ENCODE results near the gene CFAP46.

Gene CFAP46

GRCh38 chr10:132812520-132812919 is 129.8 kb downstream of the CFAP46 start:
- Histone ChIP-seq H3K27me3 (ENCODE audit: low read length) (no peaks in the 10 kb centered on the region), H3K4me3 (ENCODE audit: insufficient read depth, low read length, poor library complexity, severe bottlenecking) (no peak overlapping the region), H2AFZ (ENCODE audit: low read depth, low read length, severe bottlenecking) (no peak overlapping the region), H3K79me2 (ENCODE audit: insufficient read depth, low read length) (no peaks in the 10 kb centered on the region), H3K4me2 (ENCODE audit: low read depth, low read length, poor library complexity, severe bottlenecking) (no peak overlapping the region), H4K20me1 (ENCODE audit: low read depth, low read length) (no peaks in the 10 kb centered on the region), H3K9me3 (ENCODE audit: insufficient read depth, low read length) (no peaks in the 10 kb centered on the region), H3K36me3 (ENCODE audit: low read length) (no peaks in the 10 kb centered on the region), H3K9ac (ENCODE audit: low read length) (no peak overlapping the region), H3K9me2 (replicated peaks; ENCODE audit: insufficient read depth, low read length) (no peaks in the 10 kb centered on the region), H3F3A (ENCODE audit: insufficient read depth) (no peaks in the 10 kb centered on the region), H3K27ac (ENCODE audit: low read depth, low read length) (no peak overlapping the region)
- no peak for TF ChIP-seq EZH2phosphoT487 (conservative IDR thresholded peaks at IDR 0.05; ENCODE audit: low read length)
- TF ChIP-seq, protein P1, sequence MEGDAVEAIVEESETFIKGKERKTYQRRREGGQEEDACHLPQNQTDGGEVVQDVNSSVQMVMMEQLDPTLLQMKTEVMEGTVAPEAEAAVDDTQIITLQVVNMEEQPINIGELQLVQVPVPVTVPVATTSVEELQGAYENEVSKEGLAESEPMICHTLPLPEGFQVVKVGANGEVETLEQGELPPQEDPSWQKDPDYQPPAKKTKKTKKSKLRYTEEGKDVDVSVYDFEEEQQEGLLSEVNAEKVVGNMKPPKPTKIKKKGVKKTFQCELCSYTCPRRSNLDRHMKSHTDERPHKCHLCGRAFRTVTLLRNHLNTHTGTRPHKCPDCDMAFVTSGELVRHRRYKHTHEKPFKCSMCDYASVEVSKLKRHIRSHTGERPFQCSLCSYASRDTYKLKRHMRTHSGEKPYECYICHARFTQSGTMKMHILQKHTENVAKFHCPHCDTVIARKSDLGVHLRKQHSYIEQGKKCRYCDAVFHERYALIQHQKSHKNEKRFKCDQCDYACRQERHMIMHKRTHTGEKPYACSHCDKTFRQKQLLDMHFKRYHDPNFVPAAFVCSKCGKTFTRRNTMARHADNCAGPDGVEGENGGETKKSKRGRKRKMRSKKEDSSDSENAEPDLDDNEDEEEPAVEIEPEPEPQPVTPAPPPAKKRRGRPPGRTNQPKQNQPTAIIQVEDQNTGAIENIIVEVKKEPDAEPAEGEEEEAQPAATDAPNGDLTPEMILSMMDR (IDR thresholded peaks at IDR 0.05; ENCODE audit: insufficient read depth, low read length, poor library complexity, severe bottlenecking): no peak

DNA sequence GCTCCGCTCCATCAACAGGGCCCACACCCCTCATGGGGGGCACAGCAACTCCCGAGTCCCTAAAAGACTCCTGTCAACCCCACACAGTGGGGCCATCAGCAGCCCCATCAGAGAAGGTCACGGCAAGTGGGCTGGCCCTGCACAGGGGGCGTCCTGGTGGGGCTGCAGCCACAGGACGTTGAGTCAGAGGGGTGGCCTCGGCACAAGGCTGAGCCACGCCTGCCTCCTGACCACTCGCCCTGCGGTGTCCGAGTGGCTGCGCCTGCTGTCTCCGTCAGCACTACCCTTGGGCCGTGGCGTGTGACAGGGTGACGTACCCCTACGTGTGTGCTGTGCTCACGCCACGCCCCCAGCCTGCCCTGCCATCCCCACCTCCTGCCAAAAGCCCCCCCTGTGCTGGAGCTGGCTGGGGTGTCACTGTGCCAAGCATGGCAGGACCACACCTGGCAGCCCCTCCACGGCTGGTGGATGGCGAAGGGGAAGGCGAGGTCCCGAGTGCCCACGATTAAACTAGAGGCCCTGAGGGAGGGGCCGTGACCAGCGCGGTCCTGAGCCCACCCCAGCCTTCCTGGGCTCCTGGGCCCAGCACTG is 130.4 kb downstream of the CFAP46 start:
- no peaks in the 10 kb centered on the region for H3K9me3 ChIP-seq (ENCODE audit: insufficient read depth, low read length)
- no peak overlapping the region for H2AFZ ChIP-seq (ENCODE audit: low read depth, low read length, severe bottlenecking)
- TF ChIP-seq EZH2phosphoT487 (conservative IDR thresholded peaks at IDR 0.05; ENCODE audit: low read length): no peak
- TF ChIP-seq, protein P1 (IDR thresholded peaks at IDR 0.05; ENCODE audit: insufficient read depth, low read length, poor library complexity, severe bottlenecking): no peak
- no peak overlapping the region for H3K9ac ChIP-seq (ENCODE audit: low read length)
- H3K27ac ChIP-seq (ENCODE audit: low read depth, low read length): no peak overlapping the region
- H3K79me2 ChIP-seq (ENCODE audit: insufficient read depth, low read length): no peaks in the 10 kb centered on the region
- H3K4me3 ChIP-seq (ENCODE audit: insufficient read depth, low read length, poor library complexity, severe bottlenecking): no peak overlapping the region
- no peaks in the 10 kb centered on the region for H3K27me3 ChIP-seq (ENCODE audit: low read length)
- no peak overlapping the region for H3K4me2 ChIP-seq (ENCODE audit: low read depth, low read length, poor library complexity, severe bottlenecking)
- no peaks in the 10 kb centered on the region for H3F3A ChIP-seq (ENCODE audit: insufficient read depth)
- no peaks in the 10 kb centered on the region for H4K20me1 ChIP-seq (ENCODE audit: low read depth, low read length)
- H3K36me3 ChIP-seq (ENCODE audit: low read length): no peaks in the 10 kb centered on the region
- H3K9me2 ChIP-seq (replicated peaks; ENCODE audit: insufficient read depth, low read length): no peaks in the 10 kb centered on the region

- Histone ChIP-seq H2AFZ (ENCODE audit: low read depth, low read length, severe bottlenecking) (no peak overlapping the region), H4K20me1 (ENCODE audit: low read depth, low read length) (no peaks in the 10 kb centered on the region), H3K9me2 (replicated peaks; ENCODE audit: insufficient read depth, low read length) (no peaks in the 10 kb centered on the region), H3K36me3 (ENCODE audit: low read length) (no peaks in the 10 kb centered on the region), H3K9me3 (ENCODE audit: insufficient read depth, low read length) (no peaks in the 10 kb centered on the region), H3K79me2 (ENCODE audit: insufficient read depth, low read length) (no peaks in the 10 kb centered on the region), H3K4me3 (ENCODE audit: insufficient read depth, low read length, poor library complexity, severe bottlenecking) (no peak overlapping the region), H3K9ac (ENCODE audit: low read length) (no peak overlapping the region), H3K27me3 (ENCODE audit: low read length) (no peaks in the 10 kb centered on the region), H3F3A (ENCODE audit: insufficient read depth) (no peaks in the 10 kb centered on the region), H3K4me2 (ENCODE audit: low read depth, low read length, poor library complexity, severe bottlenecking) (no peak overlapping the region), H3K27ac (ENCODE audit: low read depth, low read length) (no peak overlapping the region)
- TF ChIP-seq EZH2phosphoT487 (conservative IDR thresholded peaks at IDR 0.05; ENCODE audit: low read length): no peak
- TF ChIP-seq, protein P1 (IDR thresholded peaks at IDR 0.05; ENCODE audit: insufficient read depth, low read length, poor library complexity, severe bottlenecking): no peak
These were observed 131.3 kb downstream of the CFAP46 start for GRCh38 chr10:132810807-132811700.

All from SU-DHL-6 (cell line).